Measurements from ENCODE around the gene GABRB2.

The GABRB2 gene

DNA sequence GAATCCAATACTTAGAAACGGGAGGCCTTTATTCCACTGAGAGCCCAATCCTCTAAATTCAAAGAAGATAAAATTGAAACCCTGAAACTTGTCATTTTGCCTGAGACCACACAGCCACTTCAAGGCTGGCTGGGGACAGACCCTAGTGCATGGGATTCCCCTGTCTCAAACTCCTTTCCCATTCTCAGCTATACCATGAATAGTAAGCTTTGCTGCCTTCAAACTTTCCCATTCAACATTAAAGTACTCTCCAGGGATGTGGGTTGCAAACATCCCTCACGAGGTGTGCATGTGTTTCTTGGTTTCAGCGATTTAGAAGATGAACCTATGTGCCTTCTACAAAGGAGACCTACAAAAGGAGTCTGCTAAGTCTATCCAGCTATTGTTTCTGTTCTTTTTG is 64.6 kb downstream of the GABRB2 start:
- DNase-seq (ENCODE audit: low read depth in 2 of 3, low spot score in 2 of 3): no peak

DNA sequence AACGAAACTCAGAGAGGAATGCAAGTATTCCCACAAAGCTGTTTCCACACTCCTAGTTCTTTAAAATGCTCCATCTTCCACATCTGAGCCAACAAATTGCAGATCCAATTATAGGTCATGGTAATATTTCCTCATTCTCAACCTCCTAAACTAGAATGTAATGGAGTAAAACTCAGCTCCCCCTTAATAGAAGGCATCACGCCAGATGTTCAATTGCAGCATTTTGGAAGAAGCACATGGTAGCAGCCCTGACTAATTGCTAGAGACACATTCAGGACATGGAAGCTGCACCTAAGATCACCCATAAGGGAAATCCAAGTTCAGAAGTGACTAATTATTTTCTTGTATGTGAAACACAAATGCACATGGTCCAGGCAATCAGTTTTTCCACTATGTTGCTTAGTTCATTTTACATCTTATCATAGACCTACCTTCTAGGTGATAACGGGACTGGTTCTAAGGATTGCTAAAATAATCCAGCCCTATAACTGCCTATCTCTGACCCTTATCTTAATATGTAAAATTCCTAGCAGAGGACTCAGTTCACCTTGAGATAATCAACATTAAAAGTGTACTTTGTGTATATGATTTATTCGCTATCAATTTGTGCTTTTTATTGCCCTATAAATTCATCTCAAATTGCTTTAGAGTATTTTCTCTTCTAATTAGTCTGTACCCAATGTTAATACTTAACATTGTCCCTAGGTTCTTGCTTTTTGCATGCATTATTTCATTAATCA is 75.1 kb downstream of the GABRB2 start:
- DNase-seq (ENCODE audit: low read depth in 2 of 3, low spot score in 2 of 3): no peak

GRCh38 chr5:161467703-161468102 is 78.8 kb downstream of the GABRB2 start:
- DNase-seq (ENCODE audit: low read depth in 2 of 3, low spot score in 2 of 3): no peak

DNA sequence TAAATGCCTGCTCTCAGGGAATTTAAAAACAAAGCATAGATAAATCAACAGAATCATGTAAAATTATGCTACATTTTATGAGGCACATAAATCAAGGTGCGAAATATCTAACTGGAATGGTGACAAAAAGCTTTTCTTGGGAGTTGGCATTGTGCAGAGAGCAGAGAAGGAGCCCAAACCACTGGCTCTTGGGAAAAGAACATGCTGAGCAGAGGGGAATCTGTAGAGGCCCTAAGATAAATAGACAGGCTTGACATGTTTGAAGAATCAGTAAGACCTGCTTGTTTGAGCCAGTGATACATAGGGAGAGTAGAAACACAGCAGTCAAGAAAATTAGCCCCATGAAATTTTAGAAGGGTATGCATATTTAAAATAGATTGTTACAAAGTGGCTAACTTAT is 85.8 kb downstream of the GABRB2 start:
- no peak for DNase-seq (ENCODE audit: low read depth in 2 of 3, low spot score in 2 of 3)

GRCh38 chr5:161446655-161447054 is 99.9 kb downstream of the GABRB2 start:
- no peak for DNase-seq (ENCODE audit: low read depth in 2 of 3, low spot score in 2 of 3)

- DNase-seq (ENCODE audit: low read depth in 2 of 3, low spot score in 2 of 3): no peak
Measured at GRCh38 chr5:161442471-161442870, 104.1 kb downstream of the GABRB2 start.

DNA sequence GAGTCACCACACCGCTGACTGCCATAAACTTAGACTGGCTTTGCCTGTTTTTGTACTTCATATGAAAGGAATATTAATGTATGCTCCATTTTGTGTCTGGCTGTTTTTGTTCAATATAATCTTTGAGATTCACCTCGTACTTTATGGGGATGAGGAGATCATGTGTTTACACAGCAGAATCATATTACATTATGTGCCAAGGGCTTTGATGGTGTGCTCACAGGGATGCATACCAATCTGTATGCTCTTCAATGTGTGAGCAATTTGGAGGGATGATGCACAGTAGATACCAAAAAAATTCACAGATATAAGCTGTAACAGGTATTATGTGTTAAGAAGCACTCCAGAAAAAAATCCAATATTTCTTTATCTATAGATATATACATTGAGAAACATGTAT is 113.7 kb downstream of the GABRB2 start:
- DNase-seq (ENCODE audit: low read depth in 2 of 3, low spot score in 2 of 3): no peak

- no peak for DNase-seq (ENCODE audit: low read depth in 2 of 3, low spot score in 2 of 3)
Measured at GRCh38 chr5:161431963-161432362, 114.6 kb downstream of the GABRB2 start.

DNA sequence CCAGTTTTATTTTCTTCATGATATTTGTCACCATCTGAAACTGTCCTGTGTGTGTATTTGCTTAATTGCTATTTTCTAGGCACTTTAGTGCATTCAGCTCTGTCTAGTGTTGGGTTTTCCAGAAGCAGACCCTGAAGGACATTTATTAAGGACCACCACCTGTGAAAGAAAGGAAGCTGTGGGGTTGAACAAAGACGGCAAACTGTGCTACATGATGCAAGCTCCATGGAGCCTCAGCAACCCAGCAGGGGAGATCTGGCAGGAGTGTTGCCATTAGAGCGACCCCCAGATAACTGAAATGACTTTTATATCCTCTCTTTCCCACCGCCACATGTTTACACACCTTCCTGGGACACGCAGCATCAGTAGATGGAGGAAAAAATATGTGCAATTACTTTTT is 125.5 kb downstream of the GABRB2 start:
- no peak for DNase-seq (ENCODE audit: low read depth in 2 of 3, low spot score in 2 of 3)

DNA sequence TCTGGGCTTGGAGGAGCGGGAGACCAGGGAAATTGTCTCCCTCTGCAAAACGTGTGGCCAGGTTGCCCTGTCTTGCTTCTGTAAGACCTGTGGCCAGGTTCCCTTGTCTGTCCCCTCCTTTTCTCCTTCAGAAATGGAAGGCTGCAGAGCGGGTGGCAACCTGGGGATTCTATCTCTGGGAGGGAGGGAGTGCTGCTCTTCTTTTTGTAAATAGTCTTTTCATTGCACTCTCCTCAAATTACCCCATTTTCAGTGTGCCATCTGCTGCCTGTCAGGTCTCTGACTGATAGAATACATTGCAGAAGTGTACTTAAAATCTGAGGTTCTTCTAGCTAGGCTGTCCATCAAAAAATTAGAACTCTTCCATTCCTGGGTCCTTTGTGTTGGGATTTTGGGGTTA is 126.0 kb downstream of the GABRB2 start:
- DNase-seq (ENCODE audit: low read depth in 2 of 3, low spot score in 2 of 3): no peak

- no peak for DNase-seq (ENCODE audit: low read depth in 2 of 3, low spot score in 2 of 3)
Measured at GRCh38 chr5:161414896-161415295, 131.6 kb downstream of the GABRB2 start.

DNA sequence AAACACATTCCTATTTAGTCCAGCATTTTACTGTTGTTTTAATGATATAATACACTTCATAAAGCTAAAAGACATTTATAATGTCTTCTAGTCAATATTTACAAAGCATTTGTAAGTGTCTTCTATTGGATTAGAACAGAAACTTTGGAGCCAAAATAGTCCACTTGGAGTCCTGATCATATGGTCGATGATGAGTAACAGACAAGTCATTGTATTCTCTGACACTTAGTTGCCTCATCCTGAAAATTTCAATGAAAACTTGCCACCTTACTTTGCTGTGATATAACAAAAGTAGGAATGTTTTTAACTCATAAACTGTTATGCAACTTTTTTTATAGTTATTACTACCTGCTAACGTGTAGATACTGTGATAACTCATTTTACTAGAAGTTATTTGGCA is 132.5 kb downstream of the GABRB2 start:
- no peak for DNase-seq (ENCODE audit: low read depth in 2 of 3, low spot score in 2 of 3)

DNA sequence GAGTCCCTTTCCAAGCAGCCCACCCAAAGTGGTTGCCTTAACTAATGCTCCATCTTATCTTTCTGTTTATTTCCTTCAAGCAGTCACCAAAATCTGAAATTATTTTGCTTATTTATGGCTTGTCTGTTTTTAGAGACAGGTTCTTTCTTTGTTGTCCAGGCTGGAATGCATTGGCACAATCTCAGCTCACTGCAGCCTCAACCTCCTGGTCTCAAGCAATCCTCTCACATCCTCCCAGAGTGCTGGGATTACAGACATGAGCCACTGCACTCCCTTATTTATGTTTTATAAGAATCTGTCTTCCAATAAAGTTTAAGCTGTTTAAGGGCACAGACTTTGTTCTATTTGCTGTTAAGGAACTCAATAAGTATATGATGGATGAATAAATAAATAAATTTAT is 133.7 kb downstream of the GABRB2 start:
- no peak for DNase-seq (ENCODE audit: low read depth in 2 of 3, low spot score in 2 of 3)

DNA sequence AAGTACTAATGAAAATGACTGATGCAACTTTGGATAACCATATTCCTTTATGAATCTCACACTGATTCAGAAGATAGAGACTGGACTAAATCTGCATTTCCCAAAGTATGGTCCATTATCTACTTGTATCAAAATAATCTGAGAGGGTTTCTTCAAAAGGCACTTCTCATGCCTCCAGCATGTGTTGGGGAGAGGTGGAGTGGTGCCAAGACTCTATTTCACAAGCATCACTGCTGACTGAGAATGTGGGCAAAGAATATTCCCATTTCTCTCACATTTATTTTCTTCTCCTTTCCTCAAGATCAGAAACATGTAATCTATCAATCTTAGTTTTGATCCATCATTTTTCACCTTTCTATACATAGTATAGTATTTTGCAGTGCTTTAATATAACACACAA is 135.4 kb downstream of the GABRB2 start:
- no peak for DNase-seq (ENCODE audit: low read depth in 2 of 3, low spot score in 2 of 3)

DNA sequence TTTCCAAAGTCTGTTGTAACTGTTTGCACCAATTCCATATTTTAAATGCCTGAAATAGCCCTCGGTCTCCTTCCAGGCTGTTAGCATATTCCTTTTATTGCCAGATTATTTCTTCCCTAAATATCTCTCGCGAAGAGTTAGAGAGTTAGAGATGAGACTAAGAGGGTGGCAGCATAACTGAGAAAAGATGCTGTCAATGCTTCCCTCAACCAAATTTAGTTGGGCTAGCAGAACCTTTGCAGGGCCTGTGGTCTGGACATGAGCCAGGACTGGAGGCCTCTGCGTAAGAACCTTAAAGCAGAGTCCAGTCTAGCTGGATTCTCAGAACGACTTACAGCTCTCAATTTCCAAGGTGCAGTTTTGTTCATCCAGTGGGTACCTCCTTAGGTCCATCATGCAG is 135.9 kb downstream of the GABRB2 start:
- DNase-seq (ENCODE audit: low read depth in 2 of 3, low spot score in 2 of 3): no peak

- no peak for DNase-seq (ENCODE audit: low read depth in 2 of 3, low spot score in 2 of 3)
Measured at GRCh38 chr5:161409471-161409870, 137.1 kb downstream of the GABRB2 start.

- no peak for DNase-seq (ENCODE audit: low read depth in 2 of 3, low spot score in 2 of 3)
Measured at GRCh38 chr5:161406880-161407279, 139.6 kb downstream of the GABRB2 start.

DNA sequence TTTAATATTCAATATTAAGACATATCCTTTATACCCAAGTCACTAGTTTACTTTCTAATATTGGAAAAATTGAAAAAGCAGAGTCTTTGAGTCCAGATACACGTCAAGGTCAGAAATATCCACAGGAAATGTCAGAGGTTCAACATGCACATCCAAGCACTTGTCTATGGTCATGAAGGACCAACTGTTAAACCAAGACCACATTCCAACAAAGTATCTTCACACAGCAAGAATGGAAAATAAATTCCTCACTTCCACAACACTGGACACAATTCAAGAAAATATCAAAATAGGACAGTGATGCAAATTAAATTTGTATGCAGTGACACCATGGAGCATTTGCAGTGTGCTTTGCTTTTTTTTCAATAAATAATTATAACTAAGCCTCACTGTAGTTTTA is 142.5 kb downstream of the GABRB2 start:
- DNase-seq (ENCODE audit: low read depth in 2 of 3, low spot score in 2 of 3): no peak

DNA sequence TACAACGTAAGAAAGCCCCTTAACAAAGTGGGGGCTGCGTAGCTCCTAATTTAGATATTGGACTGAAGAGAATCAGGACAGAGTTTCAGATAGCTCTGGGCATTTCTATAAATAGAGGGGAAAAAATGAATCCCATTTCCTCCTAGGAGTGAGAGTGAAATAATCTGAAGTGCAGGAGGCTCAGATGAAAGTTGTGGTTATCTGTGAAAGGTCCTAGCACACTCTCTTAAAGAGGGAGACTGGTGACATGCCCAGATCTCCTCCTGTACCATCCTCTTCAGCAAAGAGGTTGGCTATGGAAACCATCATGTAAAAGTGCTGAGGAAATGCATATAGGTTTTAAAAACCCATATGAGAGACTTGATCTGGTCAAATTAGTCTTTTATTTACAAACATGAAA is 143.4 kb downstream of the GABRB2 start:
- no peak for DNase-seq (ENCODE audit: low read depth in 2 of 3, low spot score in 2 of 3)

- DNase-seq (ENCODE audit: low read depth in 2 of 3, low spot score in 2 of 3): no peak
Measured at GRCh38 chr5:161400583-161400982, 145.9 kb downstream of the GABRB2 start.

DNA sequence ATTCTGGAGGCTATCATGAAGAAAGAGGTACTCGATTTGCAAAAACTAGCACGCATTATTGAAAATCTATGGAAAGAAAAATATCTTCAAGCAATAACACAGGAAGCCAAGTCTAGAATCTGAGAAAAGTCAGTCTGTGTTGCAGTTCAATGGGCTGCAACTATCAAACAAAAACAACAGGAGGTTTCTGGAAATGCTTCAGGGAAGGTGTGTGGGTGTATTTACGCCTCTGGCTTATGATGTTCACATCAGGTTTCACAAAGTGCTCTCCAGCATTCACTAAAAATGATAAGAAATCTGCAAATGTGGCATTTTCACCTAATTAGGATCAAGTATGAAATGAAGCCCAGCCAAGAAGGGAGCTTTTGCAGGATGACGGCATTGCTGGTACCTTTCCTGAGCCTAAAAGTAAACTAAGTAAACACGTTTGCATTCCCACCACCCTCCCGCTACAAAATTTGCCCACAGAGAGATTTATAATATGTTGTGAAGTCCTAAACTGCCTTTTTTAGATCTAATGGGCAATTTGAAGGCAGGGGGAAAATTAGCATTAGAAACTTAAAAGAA is 146.4 kb downstream of the GABRB2 start:
- DNase-seq (ENCODE audit: low read depth in 2 of 3, low spot score in 2 of 3): no peak

- DNase-seq (ENCODE audit: low read depth in 2 of 3, low spot score in 2 of 3): no peak
Measured at GRCh38 chr5:161397448-161397847, 149.1 kb downstream of the GABRB2 start.

GRCh38 chr5:161396171-161396570 is 150.4 kb downstream of the GABRB2 start:
- DNase-seq (ENCODE audit: low read depth in 2 of 3, low spot score in 2 of 3): no peak
